Activated CD4-positive, alpha-beta memory T cell treated with anti-CD3 and anti-CD28 coated beads for 36 hours (primary cell): Measurements from ENCODE around the gene TRIM73. TPM values are rescaled to one million over a fixed set of nuclear protein-coding genes. Genes with fewer than 3 reads are reported as not detected.
"Not testable (repeated sequence)": the region's sequence is repeated elsewhere in the genome, so short reads cannot be mapped to it uniquely, and the experiment has no call there.

ENCODE experiments used
- CTCF ChIA-PET: fragments of 350-600 bp; sonication (Branson Sonifier 250); formaldehyde crosslinking; loops from one replicate; lab custom pipeline; 2021; ENCODE audit warnings: antibody characterized with exemption, inconsistent platforms; lab: Charles Lee
- POLR2A ChIA-PET: fragments of 350-600 bp; sonication (Branson Sonifier 250); formaldehyde crosslinking; loops from one replicate; lab custom pipeline; 2021; ENCODE audit warnings: antibody characterized with exemption; lab: Charles Lee
- DNase-seq: peaks from one replicate; pipeline ENCODE4 v3.0.0-alpha.2; 2020
- H3K27ac Mint-ChIP-seq: one replicate; pipeline ENCODE4 v1.8.0; 2021; ENCODE audit warnings: mixed read lengths
- H3K27me3 Mint-ChIP-seq: one replicate; pipeline ENCODE4 v1.8.0; 2021; ENCODE audit warnings: mixed read lengths
- H3K36me3 Mint-ChIP-seq: one replicate; pipeline ENCODE4 v1.8.0; 2021; ENCODE audit warnings: mixed read lengths
- H3K4me1 Mint-ChIP-seq: one replicate; pipeline ENCODE4 v1.8.0; 2021; ENCODE audit warnings: low read depth, mixed read lengths
- H3K4me3 Mint-ChIP-seq: one replicate; pipeline ENCODE4 v1.8.0; 2021; ENCODE audit warnings: mild to moderate bottlenecking, mixed read lengths
- H3K9me3 Mint-ChIP-seq: one replicate; pipeline ENCODE4 v1.8.0; 2021; ENCODE audit warnings: mixed read lengths
- intact Hi-C: fragments of 100-400 bp; cut with micrococcal nuclease; formaldehyde crosslinking; loops from one replicate; pipeline ENCODE4 v1.15.1; 2023
- total RNA-seq, 2 experiments: library from RNA; stranded (reverse); gene quantifications; one replicate each; pipeline ENCODE4 v1.2.3, GENCODE V29; 2021

TRIM73 gene
- total RNA-seq, 2 experiments from 2014 or later, result 3.5 to 3.6 TPM

GRCh38 chr7:75419693-75420092 lies 24.3 kb downstream of the TRIM73 start:
- POLR2A ChIA-PET, H3K4me1 Mint-ChIP-seq, intact Hi-C loops, H3K27ac Mint-ChIP-seq, H3K9me3 Mint-ChIP-seq, H3K27me3 Mint-ChIP-seq, CTCF ChIA-PET, DNase-seq, H3K4me3 Mint-ChIP-seq: not testable (repeated sequence)
- H3K36me3 Mint-ChIP-seq, result peaks cover 17% of the 10 kb centered on the region

GRCh38 chr7:75420152-75420551 lies 24.7 kb downstream of the TRIM73 start:
- intact Hi-C loops, DNase-seq, H3K9me3 Mint-ChIP-seq, H3K27ac Mint-ChIP-seq, POLR2A ChIA-PET, H3K4me1 Mint-ChIP-seq, CTCF ChIA-PET, H3K27me3 Mint-ChIP-seq, H3K4me3 Mint-ChIP-seq: not testable (repeated sequence)
- H3K36me3 Mint-ChIP-seq, result peaks cover 17% of the 10 kb centered on the region

GRCh38 chr7:75421798-75422710 lies 26.6 kb downstream of the TRIM73 start:
- H3K9me3 Mint-ChIP-seq, H3K27ac Mint-ChIP-seq, H3K4me1 Mint-ChIP-seq, DNase-seq, H3K27me3 Mint-ChIP-seq, POLR2A ChIA-PET, H3K4me3 Mint-ChIP-seq, CTCF ChIA-PET, intact Hi-C loops: not testable (repeated sequence)
- peaks cover 17% of the 10 kb centered on the region for H3K36me3 Mint-ChIP-seq

GRCh38 chr7:75423481-75423880 lies 28.1 kb downstream of the TRIM73 start:
- H3K36me3 Mint-ChIP-seq, result peaks cover 22% of the 10 kb centered on the region

GRCh38 chr7:75439000-75439399 lies 43.6 kb downstream of the TRIM73 start:
- intact Hi-C loops, result loop anchor here (10.0 kb wide), 1 partner anchor 364 kb away; the partner anchor contains the start of gene RCC1L
- POLR2A ChIA-PET, CTCF ChIA-PET, H3K9me3 Mint-ChIP-seq, H3K27me3 Mint-ChIP-seq, DNase-seq, H3K4me3 Mint-ChIP-seq: not testable (repeated sequence)
- peaks cover 16% of the 10 kb centered on the region for H3K4me1 Mint-ChIP-seq
- peaks cover 45% of the 10 kb centered on the region for H3K36me3 Mint-ChIP-seq
- H3K27ac Mint-ChIP-seq, result peak overlapping the region; percentile 18

More at GRCh38 chr7:75423481-75423880, 28.1 kb downstream of the TRIM73 start:
- intact Hi-C loops, H3K27ac Mint-ChIP-seq, CTCF ChIA-PET, H3K4me1 Mint-ChIP-seq, DNase-seq, H3K27me3 Mint-ChIP-seq, H3K9me3 Mint-ChIP-seq, POLR2A ChIA-PET, H3K4me3 Mint-ChIP-seq: not testable (repeated sequence)

- intact Hi-C loops, CTCF ChIA-PET, H3K27me3 Mint-ChIP-seq: not testable (repeated sequence)
These were observed 46.7 kb downstream of the TRIM73 start for GRCh38 chr7:75442101-75442464.

GRCh38 chr7:75442465-75443111 lies 47.2 kb downstream of the TRIM73 start:
- CTCF ChIA-PET, H3K27me3 Mint-ChIP-seq, POLR2A ChIA-PET, H3K4me1 Mint-ChIP-seq, H3K9me3 Mint-ChIP-seq, intact Hi-C loops: not testable (repeated sequence)
- H3K4me3 Mint-ChIP-seq, result peak overlapping the region; percentile 89
- DNase-seq, result peak; percentile 47
- peaks cover 23% of the 10 kb centered on the region for H3K36me3 Mint-ChIP-seq
- peak overlapping the region; percentile 90 for H3K27ac Mint-ChIP-seq

More at GRCh38 chr7:75442101-75442464, 46.7 kb downstream of the TRIM73 start:
- H3K4me1 Mint-ChIP-seq, DNase-seq, POLR2A ChIA-PET, H3K9me3 Mint-ChIP-seq: not testable (repeated sequence)
- peak overlapping the region; percentile 84 for H3K4me3 Mint-ChIP-seq
- H3K27ac Mint-ChIP-seq, result peak overlapping the region; percentile 86
- peaks cover 25% of the 10 kb centered on the region for H3K36me3 Mint-ChIP-seq

GRCh38 chr7:75449946-75450345 lies 54.5 kb downstream of the TRIM73 start:
- H3K9me3 Mint-ChIP-seq, H3K27ac Mint-ChIP-seq, H3K27me3 Mint-ChIP-seq, CTCF ChIA-PET, intact Hi-C loops, H3K36me3 Mint-ChIP-seq, H3K4me3 Mint-ChIP-seq, DNase-seq, H3K4me1 Mint-ChIP-seq, POLR2A ChIA-PET: not testable (repeated sequence)

- H3K4me3 Mint-ChIP-seq, H3K9me3 Mint-ChIP-seq, CTCF ChIA-PET, H3K27me3 Mint-ChIP-seq, DNase-seq, POLR2A ChIA-PET, H3K36me3 Mint-ChIP-seq, H3K27ac Mint-ChIP-seq, H3K4me1 Mint-ChIP-seq, intact Hi-C loops: not testable (repeated sequence)
These were observed 57.1 kb downstream of the TRIM73 start for GRCh38 chr7:75452494-75452955.

Other genes with a start within 250 kb of the TRIM73 start
- 10 to 100 TPM; 55.3 to 61.2 TPM for gene POM121C, start 90.7 kb downstream of the TRIM73 start, total RNA-seq
- not detected for gene SPDYE5, start 96.7 kb downstream of the TRIM73 start, total RNA-seq